GM13977 (cell line): ENCODE data around the gene FAM120A.

Source experiments
- DNase-seq: peaks from one replicate; pipeline ENCODE4 v3.0.0; 2012; ENCODE audit warnings: low spot score
- in situ Hi-C: fragments of 300-500 bp; cut with MboI; formaldehyde crosslinking; loops from one replicate; pipeline ENCODE4 v1.12.0; 2022; ENCODE audit warnings: low sequenced_read_pairs, low pct_unique_long_range_greater_than_20kb, mixed read lengths, inconsistent platforms; ENCODE audit not compliant: unreplicated experiment
- TF ChIP-seq, protein P1 (sequence below): IDR thresholded peaks from 2 replicates; pipeline ENCODE4 v1.5.1; 2012; ENCODE audit warnings: mild to moderate bottlenecking, control low read depth; ENCODE audit not compliant: insufficient read depth; ENCODE audit errors: extremely low read depth, missing control alignments

Gene FAM120A

DNA sequence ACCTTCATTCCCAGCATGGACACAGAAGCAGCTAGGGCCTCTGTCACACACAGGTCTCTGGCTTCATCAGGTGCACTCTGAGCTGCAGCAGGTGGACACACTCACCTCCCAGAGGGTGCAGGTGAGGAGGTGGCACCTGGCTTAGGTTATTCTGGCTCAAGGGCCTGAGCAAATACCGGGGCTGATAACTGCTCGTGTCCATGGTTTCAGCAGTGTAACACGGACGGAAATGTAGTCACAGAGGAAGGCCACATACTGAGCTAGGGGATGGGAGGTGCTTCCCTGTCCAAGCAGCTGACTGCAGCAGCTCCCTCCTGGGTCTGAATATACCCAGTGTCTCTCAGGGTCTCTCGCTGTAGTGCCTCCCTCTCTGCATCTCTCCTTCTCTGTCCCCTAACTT, 130.6 kb downstream of the FAM120A start:
- in situ Hi-C loops: no loop called here
- TF ChIP-seq, protein P1, sequence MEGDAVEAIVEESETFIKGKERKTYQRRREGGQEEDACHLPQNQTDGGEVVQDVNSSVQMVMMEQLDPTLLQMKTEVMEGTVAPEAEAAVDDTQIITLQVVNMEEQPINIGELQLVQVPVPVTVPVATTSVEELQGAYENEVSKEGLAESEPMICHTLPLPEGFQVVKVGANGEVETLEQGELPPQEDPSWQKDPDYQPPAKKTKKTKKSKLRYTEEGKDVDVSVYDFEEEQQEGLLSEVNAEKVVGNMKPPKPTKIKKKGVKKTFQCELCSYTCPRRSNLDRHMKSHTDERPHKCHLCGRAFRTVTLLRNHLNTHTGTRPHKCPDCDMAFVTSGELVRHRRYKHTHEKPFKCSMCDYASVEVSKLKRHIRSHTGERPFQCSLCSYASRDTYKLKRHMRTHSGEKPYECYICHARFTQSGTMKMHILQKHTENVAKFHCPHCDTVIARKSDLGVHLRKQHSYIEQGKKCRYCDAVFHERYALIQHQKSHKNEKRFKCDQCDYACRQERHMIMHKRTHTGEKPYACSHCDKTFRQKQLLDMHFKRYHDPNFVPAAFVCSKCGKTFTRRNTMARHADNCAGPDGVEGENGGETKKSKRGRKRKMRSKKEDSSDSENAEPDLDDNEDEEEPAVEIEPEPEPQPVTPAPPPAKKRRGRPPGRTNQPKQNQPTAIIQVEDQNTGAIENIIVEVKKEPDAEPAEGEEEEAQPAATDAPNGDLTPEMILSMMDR: no peak
- no peak for DNase-seq

DNA sequence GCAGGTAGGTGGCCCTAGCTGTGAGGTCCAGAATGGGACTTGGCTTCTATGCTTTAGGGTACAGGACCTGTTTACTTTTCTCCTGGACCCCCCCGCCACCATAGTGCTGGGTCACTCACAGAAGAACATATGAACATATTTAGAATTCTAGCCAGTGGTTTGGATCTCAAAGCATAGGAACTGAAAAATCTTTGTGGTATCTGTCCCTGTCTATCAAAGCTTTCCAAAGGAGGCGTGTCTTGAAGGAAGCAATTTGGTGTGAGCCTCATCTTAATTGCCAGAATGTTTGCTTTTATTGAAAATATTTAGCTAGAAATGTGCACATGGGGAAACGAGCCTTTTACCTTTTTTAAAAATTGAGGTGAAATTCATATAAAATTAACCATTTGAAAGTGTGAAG, 131.1 kb downstream of the FAM120A start:
- in situ Hi-C loops: no loop called here
- TF ChIP-seq, protein P1: no peak

DNA sequence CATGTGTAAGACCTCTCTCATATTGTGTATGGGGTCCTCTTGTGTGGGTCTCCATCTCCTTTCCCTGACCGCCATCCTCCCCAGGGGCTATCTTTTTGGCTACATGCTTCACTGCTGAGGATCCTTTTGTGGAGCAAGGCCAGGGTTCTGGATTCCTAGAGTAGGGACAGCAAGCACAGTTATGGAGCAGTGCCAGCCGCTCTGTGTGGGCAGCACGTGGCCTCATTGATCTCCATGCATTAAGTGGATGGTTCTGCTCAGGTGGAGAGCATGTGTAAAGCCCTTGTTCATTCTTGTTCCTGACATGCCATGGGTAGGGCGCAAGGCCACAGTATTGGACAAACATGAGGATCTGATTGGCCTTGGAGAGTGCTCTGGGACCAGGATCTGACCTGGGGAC, 133.8 kb downstream of the FAM120A start:
- in situ Hi-C loops: no loop called here

More for the DNA sequence above, 131.1 kb downstream of the FAM120A start:
- no peak for DNase-seq

DNA sequence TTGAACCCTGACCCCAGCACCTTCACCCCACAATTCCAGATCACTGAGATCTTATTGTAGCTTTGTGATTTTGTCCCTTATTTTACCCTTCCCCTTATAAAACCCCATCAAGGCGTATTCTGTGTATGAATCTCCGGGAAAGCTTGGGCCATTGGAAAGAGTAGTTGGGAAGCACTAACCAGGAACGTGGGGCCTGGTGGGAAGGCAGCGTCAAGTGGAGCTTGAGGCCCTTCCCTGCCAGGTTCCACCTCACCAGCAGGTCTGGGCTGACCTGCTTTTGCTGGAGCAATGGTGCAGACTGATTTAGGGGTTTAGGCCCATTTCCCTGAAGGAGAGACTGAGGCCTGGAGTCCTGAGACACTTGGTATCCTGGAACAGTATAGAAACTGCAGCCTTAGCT, 134.2 kb downstream of the FAM120A start:
- TF ChIP-seq, protein P1: no peak
- in situ Hi-C loops: no loop called here
- DNase-seq: no peak

More for the DNA sequence above, 133.8 kb downstream of the FAM120A start:
- no peak for DNase-seq
- TF ChIP-seq, protein P1: no peak

DNA sequence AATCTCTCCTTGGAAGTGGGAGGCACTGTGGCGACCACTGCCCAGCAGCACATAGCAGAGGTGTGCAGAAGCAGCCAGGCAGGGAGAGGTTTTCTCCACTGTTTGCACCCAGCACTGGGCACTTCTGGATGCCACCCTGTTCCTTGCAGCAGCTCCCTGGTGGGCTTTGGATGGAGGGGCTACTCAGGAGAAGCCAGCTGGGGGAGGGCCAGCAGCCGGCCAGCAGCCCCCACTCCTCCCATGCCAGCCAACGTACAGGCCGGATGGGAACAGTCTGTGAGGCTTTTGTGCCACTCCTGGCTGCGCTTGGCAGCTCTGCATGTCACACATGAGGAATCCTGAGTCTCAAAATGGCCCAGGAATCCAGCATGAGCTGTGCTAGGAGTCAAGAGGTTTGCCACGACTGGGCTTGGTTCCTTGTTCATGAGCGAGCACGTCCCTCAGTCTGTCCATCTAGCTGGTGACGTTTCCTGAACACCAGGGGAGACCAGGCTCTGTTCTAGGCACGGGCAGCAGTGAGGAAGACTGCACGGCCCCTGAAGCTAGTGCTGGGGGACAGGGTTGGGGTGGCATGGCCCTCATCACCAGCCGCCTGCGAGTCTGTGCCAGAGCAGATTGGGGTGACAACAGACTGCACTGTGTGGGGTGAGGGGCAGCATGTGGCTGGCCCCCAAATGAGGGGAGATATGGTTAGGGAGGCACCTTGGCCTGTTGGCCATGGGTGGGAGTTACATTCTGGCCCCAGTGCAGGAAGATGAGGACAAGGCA, 135.0 kb downstream of the FAM120A start:
- TF ChIP-seq, protein P1: no peak
- in situ Hi-C loops: no loop called here
- DNase-seq: no peak

DNA sequence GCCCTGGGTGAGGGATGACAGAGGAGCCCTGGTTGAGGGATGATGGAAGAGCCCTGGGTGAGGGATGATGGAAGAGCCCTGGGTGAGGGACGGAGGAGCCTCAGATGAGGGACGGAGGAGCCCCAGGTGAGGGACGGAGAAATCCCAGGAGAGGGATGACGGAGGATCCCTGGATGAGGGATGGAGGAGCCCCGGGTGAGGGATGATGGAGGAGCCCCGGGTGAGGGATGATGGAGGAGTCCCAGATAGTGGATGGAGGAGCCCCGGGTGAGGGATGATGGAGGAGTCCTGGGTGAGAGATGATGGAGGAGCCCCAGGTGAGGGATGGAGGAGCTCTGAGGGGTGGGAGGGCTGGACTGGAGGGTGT, 135.8 kb downstream of the FAM120A start:
- in situ Hi-C loops: no loop called here
- no peak for DNase-seq
- TF ChIP-seq, protein P1: no peak
